Astrocyte (in vitro differentiated cells and primary cell): ENCODE data around the gene EIF4EBP3. TPM values are rescaled to one million over a fixed set of nuclear protein-coding genes. Genes with fewer than 3 reads are reported as not detected.

ENCODE experiments used
- DNase-seq: peaks from one replicate; pipeline ENCODE4 v3.0.0-alpha.2; 2010; ENCODE audit warnings: low read depth
- FAIRE-seq: peaks from 2 replicates; lab custom pipeline; 2011; peaks lifted over from hg19 to GRCh38; lab: Jason Lieb, UNC
- H2AFZ ChIP-seq: 2 replicates; pipeline ENCODE4 v1.6.0; 2012; ENCODE audit warnings: low read depth, low read length, inconsistent platforms
- H3K27ac ChIP-seq: 2 replicates; pipeline ENCODE4 v1.5.1; 2011; ENCODE audit warnings: low read depth, low read length, inconsistent platforms
- H3K27me3 ChIP-seq: 2 replicates; pipeline ENCODE4 v1.6.0; 2011; ENCODE audit warnings: low read length, inconsistent platforms; ENCODE audit not compliant: insufficient read depth
- H3K36me3 ChIP-seq: 2 replicates; pipeline ENCODE4 v1.5.1; 2011; ENCODE audit warnings: low read length, inconsistent platforms; ENCODE audit not compliant: insufficient read depth
- H3K4me1 ChIP-seq: 2 replicates; pipeline ENCODE4 v1.5.1; 2011; ENCODE audit warnings: low read length, inconsistent platforms; ENCODE audit not compliant: insufficient read depth
- H3K4me2 ChIP-seq: 2 replicates; pipeline ENCODE4 v1.6.0; 2012; ENCODE audit warnings: low read length, inconsistent platforms
- H3K4me3 ChIP-seq: 2 replicates; pipeline ENCODE4 v1.5.1; 2011; ENCODE audit warnings: low read depth, mild to moderate bottlenecking, low read length, inconsistent platforms; ENCODE audit not compliant: insufficient read depth
- H3K79me2 ChIP-seq: 2 replicates; pipeline ENCODE4 v1.6.0; 2012; ENCODE audit warnings: mild to moderate bottlenecking, low read length, inconsistent platforms; ENCODE audit not compliant: insufficient read depth
- H3K9ac ChIP-seq: 2 replicates; pipeline ENCODE4 v1.6.0; 2012; ENCODE audit warnings: mild to moderate bottlenecking, low read length, inconsistent platforms
- H3K9me3 ChIP-seq: 2 replicates; pipeline ENCODE4 v1.5.1; 2012; ENCODE audit warnings: low read depth, mild to moderate bottlenecking, low read length, inconsistent platforms; ENCODE audit not compliant: insufficient read depth
- H4K20me1 ChIP-seq: 2 replicates; pipeline ENCODE4 v1.6.0; 2012; ENCODE audit warnings: low read length, inconsistent platforms; ENCODE audit not compliant: insufficient read depth
- H3K27ac Mint-ChIP-seq: one replicate; pipeline ENCODE4 v1.8.0; 2021; ENCODE audit warnings: mild to moderate bottlenecking, mixed read lengths; ENCODE audit not compliant: unreplicated experiment
- H3K27me3 Mint-ChIP-seq: one replicate; pipeline ENCODE4 v1.8.0; 2021; ENCODE audit warnings: low read depth, mixed read lengths; ENCODE audit not compliant: unreplicated experiment
- H3K36me3 Mint-ChIP-seq: one replicate; pipeline ENCODE4 v1.8.0; 2021; ENCODE audit warnings: low read depth, mixed read lengths; ENCODE audit not compliant: unreplicated experiment
- H3K4me1 Mint-ChIP-seq: one replicate; pipeline ENCODE4 v1.8.0; 2021; ENCODE audit warnings: low read depth, mixed read lengths; ENCODE audit not compliant: unreplicated experiment
- H3K4me3 Mint-ChIP-seq: one replicate; pipeline ENCODE4 v1.8.0; 2021; ENCODE audit warnings: mild to moderate bottlenecking, moderate library complexity, mixed read lengths; ENCODE audit not compliant: unreplicated experiment
- H3K9me3 Mint-ChIP-seq: one replicate; pipeline ENCODE4 v1.8.0; 2021; ENCODE audit warnings: mild to moderate bottlenecking, mixed read lengths; ENCODE audit not compliant: unreplicated experiment
- EZH2 ChIP-seq: IDR thresholded peaks from 2 replicates; pipeline ENCODE4 v1.6.1; 2012; ENCODE audit warnings: mild to moderate bottlenecking, low read length, inconsistent platforms; ENCODE audit not compliant: insufficient read depth
- total RNA-seq: library from RNA; stranded (reverse); gene quantifications from 2 replicates; pipeline ENCODE4 v1.2.1, GENCODE V29; 2021
- TF ChIP-seq, protein P1 (sequence below): IDR thresholded peaks from 2 replicates; pipeline ENCODE4 v1.5.1; 2011; ENCODE audit warnings: low read depth, mild to moderate bottlenecking, inconsistent platforms, low read length, moderate library complexity; ENCODE audit not compliant: insufficient read depth

The EIF4EBP3 gene
- total RNA-seq, 1 donor from 2014 or later = 3.6 TPM

DNA sequence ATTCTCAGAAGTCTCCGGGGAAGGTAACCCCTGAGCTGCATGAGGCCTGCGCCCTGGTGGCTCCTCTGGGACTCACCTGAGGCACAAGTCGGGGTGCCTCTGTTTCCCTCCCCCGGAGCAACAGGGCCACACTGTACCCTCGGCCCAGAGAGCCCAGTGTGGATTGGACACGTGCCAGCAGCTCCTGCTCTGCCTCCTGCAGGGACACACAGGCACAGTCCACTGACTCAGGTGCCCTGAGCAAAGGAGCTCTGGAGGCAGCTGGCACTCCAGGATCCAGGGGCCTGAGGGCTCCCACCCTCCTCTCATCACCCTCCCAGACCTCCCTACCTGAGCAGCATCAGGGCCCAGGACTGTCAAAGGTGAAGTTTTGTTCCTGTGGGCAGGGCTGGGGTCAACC lies 46.7 kb downstream of the EIF4EBP3 start:
- no peak overlapping the region for H2AFZ ChIP-seq
- no peaks in the 10 kb centered on the region for H3K36me3 Mint-ChIP-seq
- TF ChIP-seq, protein P1, sequence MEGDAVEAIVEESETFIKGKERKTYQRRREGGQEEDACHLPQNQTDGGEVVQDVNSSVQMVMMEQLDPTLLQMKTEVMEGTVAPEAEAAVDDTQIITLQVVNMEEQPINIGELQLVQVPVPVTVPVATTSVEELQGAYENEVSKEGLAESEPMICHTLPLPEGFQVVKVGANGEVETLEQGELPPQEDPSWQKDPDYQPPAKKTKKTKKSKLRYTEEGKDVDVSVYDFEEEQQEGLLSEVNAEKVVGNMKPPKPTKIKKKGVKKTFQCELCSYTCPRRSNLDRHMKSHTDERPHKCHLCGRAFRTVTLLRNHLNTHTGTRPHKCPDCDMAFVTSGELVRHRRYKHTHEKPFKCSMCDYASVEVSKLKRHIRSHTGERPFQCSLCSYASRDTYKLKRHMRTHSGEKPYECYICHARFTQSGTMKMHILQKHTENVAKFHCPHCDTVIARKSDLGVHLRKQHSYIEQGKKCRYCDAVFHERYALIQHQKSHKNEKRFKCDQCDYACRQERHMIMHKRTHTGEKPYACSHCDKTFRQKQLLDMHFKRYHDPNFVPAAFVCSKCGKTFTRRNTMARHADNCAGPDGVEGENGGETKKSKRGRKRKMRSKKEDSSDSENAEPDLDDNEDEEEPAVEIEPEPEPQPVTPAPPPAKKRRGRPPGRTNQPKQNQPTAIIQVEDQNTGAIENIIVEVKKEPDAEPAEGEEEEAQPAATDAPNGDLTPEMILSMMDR = no peak
- no peak for TF ChIP-seq EZH2
- FAIRE-seq (no peak), DNase-seq (no peak)
- no peaks in the 10 kb centered on the region for H3K36me3 ChIP-seq
- H3K27ac Mint-ChIP-seq = no peak overlapping the region
- H3K4me1 ChIP-seq = peaks cover 7% of the 10 kb centered on the region
- no peaks in the 10 kb centered on the region for H3K9me3 Mint-ChIP-seq
- peaks cover 12% of the 10 kb centered on the region for H3K27me3 Mint-ChIP-seq
- H3K27ac ChIP-seq = no peak overlapping the region
- H3K4me3 Mint-ChIP-seq = no peak overlapping the region
- H4K20me1 ChIP-seq = no peaks in the 10 kb centered on the region
- peaks cover 8% of the 10 kb centered on the region for H3K27me3 ChIP-seq
- peaks cover 15% of the 10 kb centered on the region for H3K4me1 Mint-ChIP-seq
- no peak overlapping the region for H3K9ac ChIP-seq
- no peaks in the 10 kb centered on the region for H3K9me3 ChIP-seq
- no peak overlapping the region for H3K4me2 ChIP-seq
- H3K79me2 ChIP-seq = no peaks in the 10 kb centered on the region
- H3K4me3 ChIP-seq = no peak overlapping the region

DNA sequence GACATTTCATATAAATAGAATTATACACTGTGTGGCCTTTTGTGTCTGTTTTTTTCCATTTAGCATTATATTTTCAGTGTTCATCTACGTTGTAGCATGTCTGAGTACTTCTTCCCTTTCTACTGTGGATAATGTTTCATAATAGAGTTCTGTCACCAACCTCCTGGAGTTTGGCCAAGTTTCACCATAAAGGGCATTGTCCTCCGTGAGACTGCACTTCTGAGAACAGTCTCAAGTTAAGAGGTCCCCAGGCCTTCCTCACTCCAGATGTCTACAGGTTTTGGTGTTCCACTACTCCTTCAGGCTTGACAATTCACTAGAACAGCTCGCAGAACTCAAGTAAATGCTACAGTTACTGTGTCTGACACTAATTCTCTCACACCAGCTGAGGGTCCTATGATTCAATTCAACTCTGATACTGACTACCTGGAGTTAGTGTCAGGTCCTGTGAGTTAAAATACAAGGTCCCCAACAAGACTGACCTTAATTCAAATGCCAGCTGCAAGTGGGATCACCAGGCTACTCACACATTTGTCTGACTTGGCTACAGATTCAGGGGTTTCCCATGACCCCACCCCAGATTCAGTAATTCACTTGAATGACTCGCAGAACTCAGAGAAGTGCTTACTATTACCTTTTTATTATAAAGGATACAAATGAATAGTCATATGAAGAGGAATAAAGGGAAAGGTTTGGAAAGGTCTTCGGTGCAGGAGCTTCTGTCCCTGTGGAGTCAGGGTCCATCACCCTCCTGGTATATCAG lies 48.3 kb downstream of the EIF4EBP3 start:
- Histone ChIP-seq H3K4me2 (no peak overlapping the region), H3K9ac (no peak overlapping the region), H3K9me3 (no peaks in the 10 kb centered on the region), H3K79me2 (no peaks in the 10 kb centered on the region), H3K36me3 (no peaks in the 10 kb centered on the region), H2AFZ (no peak overlapping the region), H3K4me3 (no peak overlapping the region), H4K20me1 (no peaks in the 10 kb centered on the region), H3K27ac (no peak overlapping the region), H3K4me1 (peaks cover 7% of the 10 kb centered on the region), H3K27me3 (peaks cover 8% of the 10 kb centered on the region)
- TF ChIP-seq, protein P1 = no peak
- TF ChIP-seq EZH2 = no peak
- FAIRE-seq = no peak
- Mint-ChIP-seq H3K27me3 (peaks cover 15% of the 10 kb centered on the region), H3K27ac (no peak overlapping the region), H3K9me3 (no peaks in the 10 kb centered on the region), H3K4me3 (no peak overlapping the region), H3K4me1 (peaks cover 7% of the 10 kb centered on the region), H3K36me3 (no peaks in the 10 kb centered on the region)
- DNase-seq = no peak

GRCh38 chr5:140596321-140596741 lies 48.9 kb downstream of the EIF4EBP3 start:
- Histone ChIP-seq H3K4me2 (no peak overlapping the region), H3K27me3 (peaks cover 8% of the 10 kb centered on the region), H3K27ac (no peak overlapping the region), H3K9me3 (no peaks in the 10 kb centered on the region), H3K4me3 (no peak overlapping the region), H3K9ac (no peak overlapping the region), H3K79me2 (no peaks in the 10 kb centered on the region), H4K20me1 (no peaks in the 10 kb centered on the region), H3K36me3 (no peaks in the 10 kb centered on the region), H2AFZ (no peak overlapping the region), H3K4me1 (peaks cover 7% of the 10 kb centered on the region)
- no peak overlapping the region for H3K4me3 Mint-ChIP-seq
- H3K27ac Mint-ChIP-seq = no peak overlapping the region
- H3K4me1 Mint-ChIP-seq = peaks cover 7% of the 10 kb centered on the region
- TF ChIP-seq EZH2 = no peak
- TF ChIP-seq, protein P1 = no peak
- no peak for FAIRE-seq
- peaks cover 19% of the 10 kb centered on the region for H3K27me3 Mint-ChIP-seq
- H3K36me3 Mint-ChIP-seq = no peaks in the 10 kb centered on the region
- no peak for DNase-seq
- H3K9me3 Mint-ChIP-seq = no peaks in the 10 kb centered on the region
